HG02840 (cell line): ENCODE data around the gene BICDL2.
"Not testable (repeated sequence)": the region's sequence is repeated elsewhere in the genome, so short reads cannot be mapped to it uniquely, and the experiment has no call there.

Experiments
- ATAC-seq: cut with Tn5 transposase; IDR thresholded peaks from one replicate; pipeline ENCODE4 v1.9.1; 2021; ENCODE audit warnings: mild to moderate bottlenecking, moderate library complexity, moderate number of reproducible peaks; ENCODE audit not compliant: unreplicated experiment, low FRiP score

The BICDL2 gene, protein sequence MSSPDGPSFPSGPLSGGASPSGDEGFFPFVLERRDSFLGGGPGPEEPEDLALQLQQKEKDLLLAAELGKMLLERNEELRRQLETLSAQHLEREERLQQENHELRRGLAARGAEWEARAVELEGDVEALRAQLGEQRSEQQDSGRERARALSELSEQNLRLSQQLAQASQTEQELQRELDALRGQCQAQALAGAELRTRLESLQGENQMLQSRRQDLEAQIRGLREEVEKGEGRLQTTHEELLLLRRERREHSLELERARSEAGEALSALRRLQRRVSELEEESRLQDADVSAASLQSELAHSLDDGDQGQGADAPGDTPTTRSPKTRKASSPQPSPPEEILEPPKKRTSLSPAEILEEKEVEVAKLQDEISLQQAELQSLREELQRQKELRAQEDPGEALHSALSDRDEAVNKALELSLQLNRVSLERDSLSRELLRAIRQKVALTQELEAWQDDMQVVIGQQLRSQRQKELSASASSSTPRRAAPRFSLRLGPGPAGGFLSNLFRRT

GRCh38 chr16:3036726-3037315 is at the start of gene BICDL2:
Gene BICDL2 (minus strand): TSS chr16:3036944. CDS start chr16:3035496, 1,448 bp downstream.
- ATAC-seq = no peak

- no peak for ATAC-seq
These were observed 49.3 kb upstream of the BICDL2 start for GRCh38 chr16:3085868-3086595.

DNA sequence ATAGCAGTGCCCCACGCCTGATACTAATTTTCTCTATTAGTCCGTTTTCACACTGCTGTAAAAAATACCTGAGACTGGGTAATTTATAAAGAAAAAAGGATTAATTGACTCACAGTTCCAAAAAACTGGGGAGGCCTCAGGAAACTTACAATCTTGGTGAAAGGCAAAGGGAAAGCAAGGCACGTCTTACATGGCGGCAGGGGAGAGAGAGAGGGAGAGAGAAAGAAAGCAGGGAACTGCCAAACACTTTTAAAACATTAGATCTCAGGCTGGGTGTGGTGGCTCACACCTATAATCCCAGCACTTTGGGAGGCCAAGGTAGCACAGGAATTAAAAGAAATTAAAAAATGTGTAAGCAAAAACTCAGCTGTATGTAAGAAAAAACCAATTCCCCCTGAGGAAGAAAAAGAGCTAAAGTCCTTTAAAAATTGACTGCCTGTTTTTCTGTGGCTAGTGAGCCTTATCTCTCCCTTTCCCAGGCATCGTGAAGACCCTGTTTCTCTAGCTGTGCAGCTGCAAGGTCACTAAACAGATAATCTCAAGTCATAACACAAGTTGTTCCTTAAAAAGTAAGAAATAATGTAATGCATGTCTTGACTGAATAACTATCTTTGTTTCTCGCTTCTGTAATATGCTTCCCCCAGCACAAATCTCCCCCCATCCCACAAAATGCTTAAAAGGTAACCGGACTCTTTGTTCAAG is 48.4 kb upstream of the BICDL2 start:
- ATAC-seq = no peak

GRCh38 chr16:3084491-3084890 is 47.7 kb upstream of the BICDL2 start:
- ATAC-seq = no peak

DNA sequence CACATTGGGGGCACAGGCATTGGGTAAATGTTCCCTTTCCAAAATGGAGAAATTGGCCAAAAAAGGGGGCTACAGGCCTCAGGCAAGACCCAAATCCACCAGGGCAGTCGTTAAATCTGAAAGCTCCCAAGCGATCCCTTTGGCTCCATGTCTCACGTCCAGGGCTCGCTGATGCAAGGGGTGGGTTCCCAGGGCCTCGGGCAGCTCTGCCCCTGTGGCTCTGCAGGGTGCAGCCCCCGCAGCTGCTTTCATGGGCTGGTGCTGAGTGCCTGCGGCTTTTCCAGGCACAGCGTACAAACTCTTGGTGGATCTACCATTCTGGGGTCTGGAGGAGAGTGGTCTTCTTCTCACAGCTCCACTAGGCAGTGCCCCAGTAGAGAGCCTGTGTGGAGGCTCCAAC is 46.7 kb upstream of the BICDL2 start:
- ATAC-seq = not testable (repeated sequence)

DNA sequence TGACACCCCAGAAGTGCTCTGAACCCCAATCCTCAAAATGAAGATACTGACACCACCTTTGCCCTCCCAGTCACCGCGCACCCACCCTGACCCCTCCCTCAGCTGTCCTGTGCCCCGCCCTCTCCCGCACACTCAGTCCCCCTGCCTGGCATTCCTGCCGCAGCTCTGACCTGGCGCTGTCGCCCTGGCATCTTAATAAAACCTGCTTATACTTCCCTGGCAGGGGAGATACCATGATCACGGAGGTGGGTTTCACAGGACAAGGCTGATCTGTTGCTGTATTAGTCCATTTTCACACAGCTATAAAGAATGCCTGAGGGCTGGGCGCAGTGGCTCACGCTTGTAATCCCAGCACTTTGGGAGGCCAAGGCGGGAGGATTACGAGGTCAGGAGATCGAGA is 45.2 kb upstream of the BICDL2 start:
- ATAC-seq = not testable (repeated sequence)

DNA sequence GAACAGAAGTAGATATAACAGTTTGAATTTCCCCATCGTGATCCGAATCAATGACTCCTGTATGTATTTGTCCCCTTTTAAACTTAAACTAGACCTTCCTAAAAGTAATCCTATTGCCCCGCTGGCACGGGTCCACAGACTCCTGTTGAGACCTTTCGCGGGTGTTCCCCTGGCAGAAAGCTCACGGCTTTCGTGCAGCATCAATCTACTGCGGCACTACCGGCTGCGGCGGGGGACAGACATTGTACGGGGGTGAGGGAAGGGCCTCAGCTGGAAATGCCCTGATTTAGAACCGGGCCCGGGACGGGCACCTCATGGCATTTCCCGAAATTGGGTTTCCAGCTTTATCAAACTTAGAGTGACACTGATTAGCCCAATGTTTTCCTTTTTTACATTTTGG is 43.3 kb upstream of the BICDL2 start:
- no peak for ATAC-seq

DNA sequence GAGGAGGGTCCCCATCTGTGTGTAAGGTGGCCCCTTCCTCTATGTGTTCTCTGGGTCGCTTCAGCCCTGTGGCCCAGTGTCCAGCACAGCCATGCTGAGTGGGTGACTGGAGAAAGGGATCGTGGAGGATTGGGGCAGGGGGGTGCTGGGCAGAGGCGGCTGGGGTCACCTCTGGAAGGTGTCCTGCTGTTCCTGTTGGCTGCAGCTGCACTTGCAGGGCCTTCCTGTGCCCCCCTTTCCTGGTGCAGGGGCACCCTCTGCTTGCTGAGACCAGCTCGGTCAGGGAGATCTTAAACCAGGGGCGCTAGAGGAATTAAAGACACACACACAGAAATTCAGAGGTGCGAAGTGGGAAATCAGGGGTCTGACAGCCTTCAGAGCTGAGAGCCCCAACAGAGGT is 39.8 kb upstream of the BICDL2 start:
- no peak for ATAC-seq

- not testable (repeated sequence) for ATAC-seq
These were observed 39.2 kb upstream of the BICDL2 start for GRCh38 chr16:3075946-3076345.

DNA sequence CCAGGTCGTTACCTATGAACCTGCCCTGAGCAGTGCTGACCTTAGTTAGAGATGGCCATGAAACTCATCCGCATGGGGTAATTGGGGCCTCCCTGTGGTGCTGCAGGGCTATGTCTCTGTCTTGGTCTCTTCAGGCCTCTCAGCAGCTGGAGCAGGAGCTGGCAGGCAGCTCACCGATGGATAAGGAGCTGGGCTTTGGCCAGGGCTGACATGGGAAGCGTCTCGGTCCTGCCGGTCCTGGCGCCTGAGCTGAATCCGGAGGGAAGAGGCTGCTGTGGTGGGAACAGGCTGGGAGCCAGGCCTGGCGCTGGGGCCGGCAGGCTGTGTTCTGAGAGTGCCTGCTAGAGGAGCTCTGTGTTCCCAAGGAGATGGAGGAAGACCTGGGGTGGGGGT is 38.8 kb upstream of the BICDL2 start:
- no peak for ATAC-seq

GRCh38 chr16:3074860-3075522 is 38.2 kb upstream of the BICDL2 start:
- ATAC-seq = peak; percentile 49

- no peak for ATAC-seq
These were observed 36.7 kb upstream of the BICDL2 start for GRCh38 chr16:3073448-3073847.

DNA sequence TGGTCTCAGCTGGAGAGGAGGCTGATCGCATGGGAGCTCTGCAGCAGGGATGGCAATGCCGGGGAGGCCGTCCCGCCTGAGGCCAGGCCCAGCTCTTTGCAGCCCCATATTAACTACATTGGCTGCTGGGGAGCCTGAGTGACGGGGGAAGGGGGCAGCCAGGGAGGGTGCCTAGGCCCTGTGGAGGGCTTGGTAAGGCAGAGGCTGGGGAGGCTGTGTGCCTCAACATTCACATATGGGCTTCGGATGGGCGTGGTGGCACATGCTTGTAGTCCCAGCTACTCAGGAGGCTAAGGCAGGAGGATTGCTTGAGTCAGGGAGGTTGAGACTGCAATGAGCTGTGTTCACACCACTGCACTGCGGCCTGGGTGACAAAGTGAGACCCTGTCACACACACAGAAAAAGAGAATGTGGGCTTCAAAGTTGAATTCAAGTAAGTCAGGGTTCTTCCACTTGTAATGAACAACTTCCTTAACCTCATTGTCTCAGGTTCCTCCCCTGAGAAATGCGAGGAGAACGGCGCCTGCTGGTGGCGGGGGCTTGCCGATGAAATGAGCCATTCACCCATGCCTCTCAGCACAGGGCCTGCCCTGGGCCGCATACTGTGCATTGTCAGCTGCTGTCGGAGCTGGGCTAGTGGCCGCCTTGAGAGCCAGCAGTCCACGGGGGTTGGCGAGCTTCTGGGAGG is 36.0 kb upstream of the BICDL2 start:
- not testable (repeated sequence) for ATAC-seq

DNA sequence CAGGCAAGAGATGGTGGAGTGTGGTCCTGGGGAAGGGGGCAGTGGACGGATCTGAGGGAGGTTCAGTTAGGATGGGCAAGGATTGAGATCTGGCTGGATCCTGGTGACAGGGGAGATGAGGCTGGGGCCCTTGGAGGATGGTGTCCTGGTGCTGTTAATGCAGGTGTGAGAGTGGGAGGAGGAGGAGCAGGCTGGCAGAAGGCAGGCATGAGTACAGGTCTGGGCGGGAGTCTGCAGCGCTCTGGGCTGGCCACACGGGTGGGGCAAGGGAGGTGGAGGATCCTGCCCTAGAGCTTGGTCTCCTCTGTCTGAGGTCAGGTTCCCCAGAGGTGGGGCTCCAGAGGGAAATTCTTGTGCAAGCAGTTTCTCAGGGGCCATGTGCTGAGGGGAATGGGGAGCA is 35.4 kb upstream of the BICDL2 start:
- not testable (repeated sequence) for ATAC-seq

GRCh38 chr16:3071655-3072054 is 34.9 kb upstream of the BICDL2 start:
- ATAC-seq = no peak

- ATAC-seq = no peak
These were observed 33.9 kb upstream of the BICDL2 start for GRCh38 chr16:3070608-3071111.

DNA sequence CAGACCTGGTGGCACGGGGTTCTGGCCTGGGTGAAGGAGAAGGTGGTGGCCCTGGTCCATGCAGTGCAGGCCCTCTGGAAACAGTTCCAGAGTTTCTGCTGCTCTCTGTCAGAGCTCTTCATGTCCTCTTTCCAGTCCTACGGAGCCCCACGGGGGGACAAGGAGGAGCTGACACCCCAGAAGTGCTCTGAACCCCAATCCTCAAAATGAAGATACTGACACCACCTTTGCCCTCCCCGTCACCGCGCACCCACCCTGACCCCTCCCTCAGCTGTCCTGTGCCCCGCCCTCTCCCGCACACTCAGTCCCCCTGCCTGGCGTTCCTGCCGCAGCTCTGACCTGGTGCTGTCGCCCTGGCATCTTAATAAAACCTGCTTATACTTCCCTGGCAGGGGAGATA is 32.4 kb upstream of the BICDL2 start:
- not testable (repeated sequence) for ATAC-seq

DNA sequence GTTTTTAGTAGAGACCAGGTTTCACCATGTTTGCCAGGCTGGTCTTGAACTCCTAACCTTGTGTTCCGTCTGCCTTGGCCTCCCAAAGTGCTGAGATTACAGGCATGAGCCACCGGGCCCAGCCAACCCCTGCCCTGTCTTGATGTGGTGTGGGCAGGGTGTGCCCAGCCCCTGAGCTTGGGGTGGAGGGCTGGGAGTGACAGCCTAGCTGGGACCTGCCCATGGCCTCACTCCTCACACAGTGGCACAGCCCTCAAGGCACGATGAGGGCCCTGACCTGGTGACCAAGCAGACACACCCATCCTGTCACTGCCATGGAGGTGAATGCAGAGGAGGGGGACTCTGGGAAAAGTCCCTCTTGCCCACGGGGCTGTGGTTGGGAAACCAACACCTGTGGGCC is 31.7 kb upstream of the BICDL2 start:
- no peak for ATAC-seq

DNA sequence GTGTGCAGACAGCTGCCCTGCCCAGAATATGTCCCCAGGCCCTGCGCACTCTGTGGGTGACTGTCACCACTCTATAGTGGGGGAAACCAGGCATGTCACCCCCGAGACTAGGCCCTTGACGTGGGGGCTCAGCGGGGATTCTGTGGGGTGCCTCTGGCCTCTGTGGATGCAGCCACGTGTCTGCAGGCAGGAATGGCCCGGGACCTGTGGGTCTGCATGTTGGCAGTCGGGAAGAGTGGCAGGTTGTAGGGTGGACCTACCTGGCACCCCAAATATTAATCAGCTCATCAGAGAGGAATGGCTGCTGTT is 29.6 kb upstream of the BICDL2 start:
- ATAC-seq = no peak
